ENCODE measurements around the gene LRRN3.

GRCh38 chr7:111164442-111164841, 73.5 kb downstream of the LRRN3 start:
- TF ChIP-seq CTCF (IDR thresholded peaks at IDR 0.05; ENCODE audit: insufficient read depth, low read depth, low read length): no peak
- no peak for TF ChIP-seq EZH2 (IDR thresholded peaks at IDR 0.05; ENCODE audit: insufficient read depth, low read length)
